HepG2 (cell line): ENCODE data around the gene RANBP3. TPM values are rescaled to one million over a fixed set of nuclear protein-coding genes. Genes with fewer than 3 reads are reported as not detected.
A peak's percentile ranks its signal among the peaks of the same experiment; 100 is the strongest.

Experiments used
- FOSL1 ChIP-seq: sonication (generic); formaldehyde crosslinking; IDR thresholded peaks from 2 replicates; pipeline ENCODE4 v1.9.0; 2021; ENCODE audit warnings: missing genetic modification reagents, borderline replicate concordance
- FOXP1 ChIP-seq, 2 experiments: fragments of 450-650 bp in 1 of 2; IDR thresholded peaks; 2 replicates each; pipeline ENCODE4 v1.6.1; 2017 to 2018; ENCODE audit warnings: antibody characterized with exemption in 1 of 2
- HNRNPK ChIP-seq: fragments of 200-400 bp; formaldehyde crosslinking; IDR thresholded peaks from 2 replicates; pipeline ENCODE4 v1.6.1; 2018; ENCODE audit warnings: low read length, low read depth, moderate library complexity, mild to moderate bottlenecking; ENCODE audit not compliant: poor library complexity, severe bottlenecking
- KIAA2018 ChIP-seq: sonication (generic); formaldehyde crosslinking; IDR thresholded peaks from 2 replicates; pipeline ENCODE4 v1.5.0; 2020; ENCODE audit warnings: mild to moderate bottlenecking, missing genetic modification reagents, borderline replicate concordance
- MLXIP ChIP-seq: sonication (generic); formaldehyde crosslinking; IDR thresholded peaks from 2 replicates; pipeline ENCODE4 v1.9.0; 2021; ENCODE audit warnings: missing genetic modification reagents, borderline replicate concordance
- ONECUT2 ChIP-seq: sonication (generic); formaldehyde crosslinking; IDR thresholded peaks from 2 replicates; pipeline ENCODE4 v1.4.0; 2020; ENCODE audit warnings: missing genetic modification reagents
- SOX13 ChIP-seq, 3 experiments: fragments of 450-650 bp in 1 of 3; sonication (generic) in 1 of 3; formaldehyde crosslinking in 1 of 3; IDR thresholded peaks in 2 of 3; conservative IDR thresholded peaks in 1 of 3; 2 replicates each; pipeline versions ENCODE4 v1.5.0 to v1.6.1; 2016 to 2020; ENCODE audit warnings: antibody characterized with exemption in 1 of 3, mild to moderate bottlenecking in 1 of 3, missing compliant biosample characterization in 1 of 3, missing genetic modification reagents in 1 of 3, moderate library complexity in 1 of 3
- TBL1XR1 ChIP-seq: fragments of 150-350 bp; IDR thresholded peaks from 2 replicates; pipeline ENCODE4 v1.6.1; 2014; ENCODE audit warnings: borderline replicate concordance, low read length; ENCODE audit not compliant: partially characterized antibody
- ZNF34 ChIP-seq: sonication (generic); formaldehyde crosslinking; IDR thresholded peaks from 2 replicates; pipeline ENCODE4 v1.4.0; 2020; ENCODE audit warnings: mild to moderate bottlenecking, missing genetic modification reagents, borderline replicate concordance
- ZNF451 ChIP-seq: sonication (generic); formaldehyde crosslinking; IDR thresholded peaks from 2 replicates; pipeline ENCODE4 v1.5.0; 2020; ENCODE audit warnings: mild to moderate bottlenecking, missing genetic modification reagents
- ZNF672 ChIP-seq: sonication (generic); formaldehyde crosslinking; IDR thresholded peaks from 2 replicates; pipeline ENCODE4 v1.8.1; 2022; ENCODE audit warnings: missing genetic modification reagents
- polyA plus RNA-seq, 8 experiments: library from polyadenylated mRNA; depleted of rRNA in 3 of 8; stranded (reverse) in 7 of 8; unstranded in 1 of 8; fragments of >200 nt; fragmentation: Illumina TruSeq in 4 of 8; extraction: Trizol in 4 of 8; gene quantifications; 2 replicates each; pipeline versions ENCODE4 v1.2.1 to v1.2.3, GENCODE V29; 2011 to 2016; ENCODE audit warnings: low read depth in 4 of 8, missing spikeins in 1 of 8, mixed read lengths in 1 of 8; ENCODE audit not compliant: insufficient read depth in 1 of 8
- total RNA-seq, 5 experiments: library from RNA; depleted of rRNA; stranded (reverse); fragments of >200 nt; fragmentation: Illumina TruSeq; extraction: Trizol; gene quantifications; 2 replicates each; pipeline ENCODE4 v1.2.3, GENCODE V29; 2016; ENCODE audit warnings: low read depth in 1 of 5
- TF ChIP-seq, protein P1 (sequence below): sonication (generic); formaldehyde crosslinking; IDR thresholded peaks from 2 replicates; pipeline ENCODE4 v1.5.1; 2020; ENCODE audit warnings: mild to moderate bottlenecking, missing genetic modification reagents, moderate library complexity

RANBP3 gene
- total and polyA plus RNA-seq, 2 of the 13 experiments (the other 11 are each of a cell fraction or from before 2014, with no cell fraction given): 39.5 to 149 TPM

- TF ChIP-seq TBL1XR1 (peak; percentile 59), ONECUT2 (CRISPR knock-in tag) (no peak), ZNF34 (CRISPR knock-in tag) (no peak), KIAA2018 (CRISPR knock-in tag) (no peak), FOXP1 (IDR thresholded peaks at IDR 0.05) (no peak), FOXP1 (CRISPR knock-in tag; IDR thresholded peaks at IDR 0.05) (0 out of 2 replicates have a peak, but pooled peaks have one; percentile 7), SOX13 (IDR thresholded peaks at IDR 0.05) (no peak), SOX13 (CRISPR knock-in tag; conservative IDR thresholded peaks at IDR 0.05 in 1 of 2, IDR thresholded peaks at IDR 0.05 in 1 of 2) (peak in 1 of 2 experiments; percentile 20; a peak in 1 of 4 replicates), FOSL1 (CRISPR knock-in tag) (no peak), ZNF451 (no peak), ZNF672 (CRISPR knock-in tag) (no peak), HNRNPK (no peak), MLXIP (no peak)
- TF ChIP-seq, protein P1, sequence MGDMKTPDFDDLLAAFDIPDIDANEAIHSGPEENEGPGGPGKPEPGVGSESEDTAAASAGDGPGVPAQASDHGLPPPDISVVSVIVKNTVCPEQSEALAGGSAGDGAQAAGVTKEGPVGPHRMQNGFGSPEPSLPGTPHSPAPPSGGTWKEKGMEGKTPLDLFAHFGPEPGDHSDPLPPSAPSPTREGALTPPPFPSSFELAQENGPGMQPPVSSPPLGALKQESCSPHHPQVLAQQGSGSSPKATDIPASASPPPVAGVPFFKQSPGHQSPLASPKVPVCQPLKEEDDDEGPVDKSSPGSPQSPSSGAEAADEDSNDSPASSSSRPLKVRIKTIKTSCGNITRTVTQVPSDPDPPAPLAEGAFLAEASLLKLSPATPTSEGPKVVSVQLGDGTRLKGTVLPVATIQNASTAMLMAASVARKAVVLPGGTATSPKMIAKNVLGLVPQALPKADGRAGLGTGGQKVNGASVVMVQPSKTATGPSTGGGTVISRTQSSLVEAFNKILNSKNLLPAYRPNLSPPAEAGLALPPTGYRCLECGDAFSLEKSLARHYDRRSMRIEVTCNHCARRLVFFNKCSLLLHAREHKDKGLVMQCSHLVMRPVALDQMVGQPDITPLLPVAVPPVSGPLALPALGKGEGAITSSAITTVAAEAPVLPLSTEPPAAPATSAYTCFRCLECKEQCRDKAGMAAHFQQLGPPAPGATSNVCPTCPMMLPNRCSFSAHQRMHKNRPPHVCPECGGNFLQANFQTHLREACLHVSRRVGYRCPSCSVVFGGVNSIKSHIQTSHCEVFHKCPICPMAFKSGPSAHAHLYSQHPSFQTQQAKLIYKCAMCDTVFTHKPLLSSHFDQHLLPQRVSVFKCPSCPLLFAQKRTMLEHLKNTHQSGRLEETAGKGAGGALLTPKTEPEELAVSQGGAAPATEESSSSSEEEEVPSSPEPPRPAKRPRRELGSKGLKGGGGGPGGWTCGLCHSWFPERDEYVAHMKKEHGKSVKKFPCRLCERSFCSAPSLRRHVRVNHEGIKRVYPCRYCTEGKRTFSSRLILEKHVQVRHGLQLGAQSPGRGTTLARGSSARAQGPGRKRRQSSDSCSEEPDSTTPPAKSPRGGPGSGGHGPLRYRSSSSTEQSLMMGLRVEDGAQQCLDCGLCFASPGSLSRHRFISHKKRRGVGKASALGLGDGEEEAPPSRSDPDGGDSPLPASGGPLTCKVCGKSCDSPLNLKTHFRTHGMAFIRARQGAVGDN (CRISPR knock-in tag): peak; percentile 41
These were observed 42.4 kb upstream of the RANBP3 start (continued) for GRCh38 chr19:6020166-6020882.
